ENCODE results near the gene EXOC1.

EXOC1 gene

GRCh38 chr4:55849724-55850123 is 3.7 kb upstream of the EXOC1 start:
- no peak for DNase-seq (ENCODE audit: extremely low read depth in 1 of 2, low read depth in 1 of 2)

DNA sequence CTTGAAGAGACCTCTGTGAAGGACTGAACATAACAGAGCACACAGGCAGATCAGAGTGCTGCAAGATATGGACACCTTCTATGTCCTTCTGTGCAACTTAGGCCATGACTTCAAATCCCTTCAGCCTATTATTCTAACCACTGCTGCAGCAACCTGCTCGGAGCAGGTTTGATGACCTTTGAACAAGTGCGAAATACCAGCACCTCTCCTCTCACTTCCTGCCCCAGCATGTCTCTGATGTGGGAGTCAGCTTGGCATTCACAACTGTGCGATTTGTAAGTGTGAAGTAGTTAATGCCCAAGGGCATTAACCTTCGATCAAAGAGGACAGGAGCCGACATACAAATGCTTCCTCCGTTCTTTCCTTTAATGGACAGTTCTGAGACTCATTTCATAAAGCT is 1.6 kb upstream of the EXOC1 start:
- no peak for DNase-seq (ENCODE audit: extremely low read depth in 1 of 2, low read depth in 1 of 2)

DNA sequence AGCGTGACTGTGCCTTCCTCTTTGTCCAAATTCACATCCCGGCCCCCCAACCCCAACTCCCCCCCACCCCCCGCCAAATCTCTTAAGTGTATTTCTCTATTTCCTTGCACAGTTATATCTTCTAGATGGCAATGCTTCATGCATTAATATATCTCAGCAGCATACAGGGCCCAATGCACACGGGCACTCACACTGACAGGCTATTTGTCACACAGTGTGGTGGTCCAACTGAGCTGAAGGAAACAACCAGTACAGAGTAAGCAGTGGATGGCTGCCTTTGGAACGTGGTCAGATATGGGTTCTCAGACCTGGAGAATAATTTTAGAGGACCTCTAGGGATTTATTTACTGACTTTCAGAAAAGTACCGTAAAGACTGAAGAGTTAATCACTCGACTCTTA is 681 bp downstream of the EXOC1 start:
- no peak for DNase-seq (ENCODE audit: extremely low read depth in 1 of 2, low read depth in 1 of 2)

DNA sequence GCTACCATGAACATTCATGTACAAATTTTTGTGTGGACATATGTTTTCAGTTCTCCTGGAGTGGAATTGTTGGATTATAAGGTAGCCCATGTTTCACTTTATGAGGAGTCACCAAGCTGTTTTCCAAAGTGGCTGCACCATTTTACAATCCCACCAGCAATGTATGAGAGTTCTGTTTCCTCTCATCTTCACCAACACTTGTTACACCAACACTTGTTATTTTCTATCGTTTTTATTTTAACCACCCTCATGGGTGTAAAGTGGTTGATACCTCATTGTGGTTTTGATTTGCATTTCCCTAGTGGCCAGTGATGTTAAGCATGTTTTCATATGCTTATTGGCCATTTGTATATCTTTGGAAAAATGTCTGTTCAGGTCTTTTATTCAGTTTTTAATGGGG is 4.1 kb downstream of the EXOC1 start:
- no peak for DNase-seq (ENCODE audit: extremely low read depth in 1 of 2, low read depth in 1 of 2)

DNA sequence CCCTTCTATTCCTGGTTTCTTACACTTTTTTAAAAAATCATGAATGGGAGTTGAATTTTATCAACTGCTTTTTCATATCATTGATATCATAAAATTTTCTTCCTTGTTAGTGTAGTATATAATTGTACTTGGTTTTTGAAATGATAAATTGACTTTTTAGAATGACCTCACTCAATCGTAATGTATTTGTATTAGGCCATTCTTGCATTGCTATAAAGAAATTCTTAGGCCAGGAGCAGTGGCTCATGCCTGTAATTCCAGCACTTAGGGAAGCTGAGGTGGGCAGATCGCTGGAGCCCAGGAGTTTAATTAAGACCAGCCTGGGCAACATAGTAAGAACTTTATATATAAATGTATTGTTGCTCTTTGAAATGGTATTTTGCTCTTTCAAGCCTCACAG is 6.3 kb downstream of the EXOC1 start:
- DNase-seq (ENCODE audit: extremely low read depth in 1 of 2, low read depth in 1 of 2): no peak

DNA sequence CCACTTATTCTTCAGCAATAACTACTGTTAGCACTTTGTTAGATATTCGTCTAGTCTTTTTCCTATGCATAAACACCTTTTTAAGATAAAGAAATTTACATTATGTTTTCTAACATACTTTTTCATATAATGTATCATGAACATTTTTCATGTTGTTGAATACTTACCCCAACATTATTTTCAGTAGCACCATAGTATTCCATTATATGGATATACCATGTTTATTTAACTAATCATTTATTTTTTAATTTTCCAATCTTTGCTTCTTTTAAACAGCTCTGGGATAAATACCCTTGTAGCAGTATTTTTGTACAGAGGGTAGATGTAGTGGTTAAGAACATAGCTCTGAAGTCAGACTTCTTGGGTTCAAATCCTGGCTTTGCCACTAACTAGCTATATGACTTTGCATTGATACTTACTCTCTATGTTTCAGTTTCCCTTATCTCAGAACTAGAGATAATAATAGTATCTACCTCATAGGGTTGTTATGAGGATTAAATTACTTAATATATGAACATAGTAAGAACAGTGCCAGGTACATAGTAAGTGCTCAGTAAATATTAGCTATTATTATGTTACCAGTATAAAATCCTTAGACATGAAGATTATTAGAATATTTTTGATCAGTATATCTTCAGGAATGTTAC is 11.3 kb downstream of the EXOC1 start:
- DNase-seq (ENCODE audit: extremely low read depth in 1 of 2, low read depth in 1 of 2): no peak

DNA sequence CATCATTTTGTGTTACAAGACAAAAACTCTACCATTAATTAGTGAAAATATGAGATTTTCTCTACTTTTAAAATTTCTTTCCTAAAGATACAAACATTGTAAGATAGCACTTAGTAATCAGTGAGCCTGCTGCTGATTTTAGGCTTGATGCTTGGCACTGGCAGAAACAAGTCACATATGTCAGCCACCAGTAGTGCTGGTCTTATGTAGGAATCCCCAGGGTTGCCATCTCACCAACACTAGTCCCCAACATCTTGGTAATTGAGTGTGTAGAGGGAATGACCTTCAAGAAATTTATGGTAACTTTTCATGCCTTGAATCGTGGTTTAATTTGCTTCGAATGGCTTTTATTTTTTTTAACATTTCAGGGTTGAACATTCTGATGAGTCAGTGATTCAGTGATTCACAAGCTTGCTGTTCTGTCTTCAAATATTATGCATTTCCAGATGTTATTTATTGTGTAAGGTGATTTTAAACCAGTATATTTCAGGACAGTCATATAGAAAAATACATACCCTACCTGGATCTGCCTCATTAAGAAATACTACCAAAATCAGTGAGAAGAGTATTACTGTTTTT is 11.9 kb downstream of the EXOC1 start:
- no peak for DNase-seq (ENCODE audit: extremely low read depth in 1 of 2, low read depth in 1 of 2)

GRCh38 chr4:55866290-55866907 is 13.0 kb downstream of the EXOC1 start:
- no peak for DNase-seq (ENCODE audit: extremely low read depth in 1 of 2, low read depth in 1 of 2)

DNA sequence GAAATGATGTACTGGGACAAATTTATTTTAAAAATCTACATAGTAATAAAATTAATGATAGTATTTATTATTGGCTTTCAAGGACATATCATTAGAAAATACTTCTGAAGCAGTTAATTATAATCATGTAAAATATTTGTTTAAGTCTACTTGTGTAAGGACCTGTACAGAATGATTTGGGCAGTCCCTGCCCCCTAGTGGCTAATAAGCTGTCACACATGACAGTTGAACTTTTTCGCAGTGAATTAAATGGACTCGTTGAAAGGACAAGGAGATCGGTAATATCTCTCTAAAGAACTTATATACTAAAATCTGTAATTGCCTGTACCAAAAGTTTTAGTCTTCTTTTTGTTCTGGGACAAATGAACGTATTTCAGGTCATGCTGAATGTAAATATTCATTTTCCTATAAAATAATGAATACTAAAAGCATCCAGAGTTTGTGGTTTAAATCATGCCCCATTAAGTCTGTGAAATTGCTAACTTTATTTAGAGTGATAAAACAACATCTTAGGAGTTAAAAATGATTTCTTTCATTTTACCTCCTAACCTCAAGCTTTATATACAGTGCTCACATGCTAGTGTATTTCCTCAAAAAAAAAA is 13.6 kb downstream of the EXOC1 start:
- DNase-seq (ENCODE audit: extremely low read depth in 1 of 2, low read depth in 1 of 2): no peak

GRCh38 chr4:55868581-55869090 is 15.2 kb downstream of the EXOC1 start:
- DNase-seq (ENCODE audit: extremely low read depth in 1 of 2, low read depth in 1 of 2): no peak

GRCh38 chr4:55871299-55871800 is 17.9 kb downstream of the EXOC1 start:
- no peak for DNase-seq (ENCODE audit: extremely low read depth in 1 of 2, low read depth in 1 of 2)

GRCh38 chr4:55874831-55875230 is 21.4 kb downstream of the EXOC1 start:
- DNase-seq (ENCODE audit: extremely low read depth in 1 of 2, low read depth in 1 of 2): no peak

GRCh38 chr4:55876387-55876786 is 22.9 kb downstream of the EXOC1 start:
- no peak for DNase-seq (ENCODE audit: extremely low read depth in 1 of 2, low read depth in 1 of 2)

DNA sequence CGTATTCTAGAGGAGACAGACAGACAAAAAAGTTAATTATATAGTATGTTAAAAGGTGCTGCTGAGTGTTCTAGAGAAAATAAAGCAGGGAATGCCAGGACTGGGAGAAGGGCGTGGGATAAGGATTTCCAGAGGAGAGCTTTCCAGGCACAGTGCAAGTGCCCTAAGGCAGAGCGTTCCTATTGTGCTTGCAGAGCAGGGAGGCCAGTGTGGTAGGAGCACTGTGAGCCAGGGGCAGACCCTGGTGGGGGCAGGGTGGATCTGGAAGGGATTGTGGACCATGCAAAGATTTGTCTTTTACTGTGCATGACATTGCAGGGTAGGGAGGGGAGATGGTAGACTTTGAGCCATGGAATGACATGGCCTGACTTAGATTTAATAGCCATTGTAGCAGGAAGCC is 25.8 kb downstream of the EXOC1 start:
- DNase-seq (ENCODE audit: extremely low read depth in 1 of 2, low read depth in 1 of 2): no peak

- DNase-seq (ENCODE audit: extremely low read depth in 1 of 2, low read depth in 1 of 2): no peak
Observed at GRCh38 chr4:55880652-55881280, 27.3 kb downstream of the EXOC1 start.

DNA sequence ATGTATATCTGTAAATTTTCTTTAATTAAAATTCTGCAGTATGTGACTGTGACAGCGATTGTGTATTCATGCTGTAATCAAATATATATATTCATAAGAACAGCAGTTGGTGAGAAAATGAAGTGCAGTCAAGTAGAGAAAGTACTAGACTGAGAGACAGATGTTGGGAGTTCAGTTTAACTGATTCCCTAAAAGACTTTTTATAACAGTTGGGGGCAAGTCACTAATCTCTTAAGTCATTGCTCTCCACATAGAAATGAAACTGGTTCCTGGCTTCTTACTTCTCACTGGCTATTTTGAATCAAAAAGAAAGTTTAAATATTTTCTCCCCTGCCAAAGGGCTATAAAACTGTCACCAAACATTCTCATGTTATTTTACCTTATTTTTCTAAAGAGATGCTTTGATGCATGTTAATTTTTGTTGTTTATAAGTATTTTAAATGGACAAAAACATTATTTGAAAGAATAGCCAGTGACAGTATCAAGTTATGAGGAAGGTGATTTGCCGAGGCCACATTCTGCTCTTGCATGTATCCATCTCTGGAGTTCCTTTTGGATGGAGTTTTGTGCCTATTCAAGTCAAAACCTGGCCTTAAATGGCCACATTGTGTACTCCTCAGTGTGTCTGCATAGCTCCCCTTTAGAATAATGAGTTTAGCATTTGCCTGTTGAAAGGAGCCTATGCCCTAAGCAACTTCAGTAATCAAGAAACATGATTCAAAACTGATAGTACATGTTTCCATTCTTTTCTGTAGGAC is 30.8 kb downstream of the EXOC1 start:
- DNase-seq (ENCODE audit: extremely low read depth in 1 of 2, low read depth in 1 of 2): no peak

DNA sequence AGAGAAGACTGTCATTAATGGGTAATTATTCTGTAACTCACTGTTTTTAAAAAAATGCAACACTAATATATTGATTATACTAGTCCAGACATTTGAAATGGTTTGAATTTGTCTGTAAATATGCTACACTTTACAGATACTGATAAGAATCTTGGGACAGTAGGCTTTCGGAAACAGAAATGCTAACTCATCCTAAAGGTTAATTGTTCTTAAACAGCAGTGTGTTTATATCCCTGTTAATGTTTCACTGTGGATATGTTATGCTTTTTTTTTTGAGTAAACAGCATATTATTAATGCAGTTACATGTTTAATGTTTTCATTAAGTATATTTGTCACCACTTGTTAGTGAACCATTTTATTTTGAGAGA is 31.4 kb downstream of the EXOC1 start:
- DNase-seq (ENCODE audit: extremely low read depth in 1 of 2, low read depth in 1 of 2): no peak

GRCh38 chr4:55887594-55887993 is 34.1 kb downstream of the EXOC1 start:
- no peak for DNase-seq (ENCODE audit: extremely low read depth in 1 of 2, low read depth in 1 of 2)

DNA sequence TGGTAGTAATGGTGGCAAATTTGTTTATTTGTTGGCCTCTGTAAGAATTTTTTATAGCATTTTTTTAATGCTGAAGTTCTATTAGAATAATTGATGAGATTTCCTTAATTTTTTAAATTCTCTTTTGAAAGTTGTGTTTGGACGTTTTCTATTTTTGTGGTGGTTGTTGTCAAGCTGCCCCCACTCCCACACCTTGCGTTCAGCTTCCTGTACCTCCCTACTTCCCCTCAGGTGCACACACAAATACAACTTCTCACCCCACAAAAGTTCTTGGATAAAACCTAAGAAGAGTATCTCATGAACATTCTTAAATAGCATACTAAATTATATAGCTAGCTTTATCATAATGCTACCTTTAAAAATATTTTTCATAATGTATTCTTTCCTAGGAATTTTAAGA is 38.7 kb downstream of the EXOC1 start:
- DNase-seq (ENCODE audit: extremely low read depth in 1 of 2, low read depth in 1 of 2): no peak

DNA sequence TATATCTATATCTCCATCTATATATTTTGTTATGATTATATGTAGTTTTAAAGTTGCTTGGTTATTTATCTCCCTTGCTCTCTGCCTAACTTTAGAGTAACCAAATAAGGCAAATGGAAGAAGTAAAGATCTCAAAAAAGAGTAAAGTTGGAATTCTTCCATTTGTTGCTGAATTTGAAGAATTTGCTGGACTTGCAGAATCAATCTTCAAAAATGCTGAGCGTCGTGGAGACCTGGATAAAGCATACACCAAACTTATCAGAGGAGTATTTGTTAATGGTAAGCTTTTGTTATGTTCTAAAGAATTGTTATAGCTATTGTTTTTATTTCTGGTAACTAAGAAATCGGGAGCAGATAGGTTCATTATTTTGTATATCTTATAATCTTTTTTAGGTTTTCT is 43.2 kb downstream of the EXOC1 start:
- no peak for DNase-seq (ENCODE audit: extremely low read depth in 1 of 2, low read depth in 1 of 2)

DNA sequence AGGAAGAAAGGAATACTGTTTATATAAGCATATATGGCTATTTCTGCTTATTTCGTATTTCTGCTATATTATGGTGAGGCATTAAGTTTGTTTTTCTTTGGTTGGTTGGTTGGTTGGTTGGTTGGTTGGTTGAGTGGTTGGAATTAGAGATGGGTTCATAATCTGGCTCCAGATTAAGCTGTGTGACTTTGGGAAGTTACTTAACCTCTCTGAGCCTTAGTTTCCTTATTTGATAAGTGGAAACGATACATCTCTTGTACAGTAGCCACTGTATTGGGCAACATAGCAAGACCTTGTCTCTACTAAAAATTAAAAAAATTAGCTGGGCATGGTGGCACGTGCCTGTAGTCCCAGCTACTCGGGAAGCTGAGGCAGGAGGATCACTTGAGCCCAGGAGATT is 49.2 kb downstream of the EXOC1 start:
- no peak for DNase-seq (ENCODE audit: extremely low read depth in 1 of 2, low read depth in 1 of 2)
